ENCODE data around the gene CRACR2A. TPM values are rescaled to one million over a fixed set of nuclear protein-coding genes. Genes with fewer than 3 reads are reported as not detected.

Gene CRACR2A
- total RNA-seq, 1 experiment from 2014 or later: not detected

- DNase-seq (ENCODE audit: low spot score): no peak
Measured at GRCh38 chr12:3598896-3599860, 153.7 kb downstream of the CRACR2A start.

GRCh38 chr12:3597526-3598210, 155.2 kb downstream of the CRACR2A start:
- DNase-seq (ENCODE audit: low spot score): no peak

GRCh38 chr12:3596703-3597415, 156.1 kb downstream of the CRACR2A start:
- no peak for DNase-seq (ENCODE audit: low spot score)

GRCh38 chr12:3595721-3596120, 157.2 kb downstream of the CRACR2A start:
- no peak for DNase-seq (ENCODE audit: low spot score)

GRCh38 chr12:3594966-3595365, 157.9 kb downstream of the CRACR2A start:
- DNase-seq (ENCODE audit: low spot score): no peak

- no peak for DNase-seq (ENCODE audit: low spot score)
Measured at GRCh38 chr12:3593906-3594483, 158.9 kb downstream of the CRACR2A start.

- DNase-seq (ENCODE audit: low spot score): no peak
Measured at GRCh38 chr12:3592856-3593625, 159.9 kb downstream of the CRACR2A start.

- DNase-seq (ENCODE audit: low spot score): no peak
Measured at GRCh38 chr12:3589745-3590144, 163.2 kb downstream of the CRACR2A start.

- DNase-seq (ENCODE audit: low spot score): no peak
Measured at GRCh38 chr12:3587402-3588013, 165.4 kb downstream of the CRACR2A start.

GRCh38 chr12:3583656-3584334, 169.1 kb downstream of the CRACR2A start:
- DNase-seq (ENCODE audit: low spot score): no peak

GRCh38 chr12:3580094-3580749, 172.7 kb downstream of the CRACR2A start:
- DNase-seq (ENCODE audit: low spot score): no peak

GRCh38 chr12:3579446-3580093, 173.3 kb downstream of the CRACR2A start:
- DNase-seq (ENCODE audit: low spot score): no peak

GRCh38 chr12:3578557-3578956, 174.4 kb downstream of the CRACR2A start:
- DNase-seq (ENCODE audit: low spot score): no peak

GRCh38 chr12:3576891-3577290, 176.0 kb downstream of the CRACR2A start:
- no peak for DNase-seq (ENCODE audit: low spot score)

GRCh38 chr12:3574986-3575385, 177.9 kb downstream of the CRACR2A start:
- no peak for DNase-seq (ENCODE audit: low spot score)

- DNase-seq (ENCODE audit: low spot score): no peak
Measured at GRCh38 chr12:3572560-3572959, 180.3 kb downstream of the CRACR2A start.

GRCh38 chr12:3571724-3572123, 181.2 kb downstream of the CRACR2A start:
- no peak for DNase-seq (ENCODE audit: low spot score)

GRCh38 chr12:3571323-3571722, 181.6 kb downstream of the CRACR2A start:
- DNase-seq (ENCODE audit: low spot score): no peak

GRCh38 chr12:3568695-3569094, 184.2 kb downstream of the CRACR2A start:
- no peak for DNase-seq (ENCODE audit: low spot score)

Measured in A172 (cell line).